Stimulated activated naive CD8-positive, alpha-beta T cell treated with anti-CD3 and anti-CD28 coated beads, Interleukin-15, Interleukin-2, amounts not matched to agents 100 ng/mL and 50 ng/mL, for 24 hours (primary cell): ENCODE data around the gene PDE6D.
A peak's percentile ranks its signal among the peaks of the same experiment; 100 is the strongest.

Source experiments
- H3K27ac Mint-ChIP-seq: one replicate; pipeline ENCODE4 v1.8.0; 2021; ENCODE audit warnings: mild to moderate bottlenecking, mixed read lengths
- H3K27me3 Mint-ChIP-seq: one replicate; pipeline ENCODE4 v1.8.0; 2021; ENCODE audit warnings: mixed read lengths
- H3K36me3 Mint-ChIP-seq: one replicate; pipeline ENCODE4 v1.8.0; 2021; ENCODE audit warnings: low read depth, mixed read lengths
- H3K4me1 Mint-ChIP-seq: one replicate; pipeline ENCODE4 v1.8.0; 2021; ENCODE audit warnings: low read depth, mixed read lengths
- H3K4me3 Mint-ChIP-seq: one replicate; pipeline ENCODE4 v1.8.0; 2021; ENCODE audit warnings: mild to moderate bottlenecking, mixed read lengths
- H3K9me3 Mint-ChIP-seq: one replicate; pipeline ENCODE4 v1.8.0; 2021; ENCODE audit warnings: mixed read lengths

PDE6D gene

DNA sequence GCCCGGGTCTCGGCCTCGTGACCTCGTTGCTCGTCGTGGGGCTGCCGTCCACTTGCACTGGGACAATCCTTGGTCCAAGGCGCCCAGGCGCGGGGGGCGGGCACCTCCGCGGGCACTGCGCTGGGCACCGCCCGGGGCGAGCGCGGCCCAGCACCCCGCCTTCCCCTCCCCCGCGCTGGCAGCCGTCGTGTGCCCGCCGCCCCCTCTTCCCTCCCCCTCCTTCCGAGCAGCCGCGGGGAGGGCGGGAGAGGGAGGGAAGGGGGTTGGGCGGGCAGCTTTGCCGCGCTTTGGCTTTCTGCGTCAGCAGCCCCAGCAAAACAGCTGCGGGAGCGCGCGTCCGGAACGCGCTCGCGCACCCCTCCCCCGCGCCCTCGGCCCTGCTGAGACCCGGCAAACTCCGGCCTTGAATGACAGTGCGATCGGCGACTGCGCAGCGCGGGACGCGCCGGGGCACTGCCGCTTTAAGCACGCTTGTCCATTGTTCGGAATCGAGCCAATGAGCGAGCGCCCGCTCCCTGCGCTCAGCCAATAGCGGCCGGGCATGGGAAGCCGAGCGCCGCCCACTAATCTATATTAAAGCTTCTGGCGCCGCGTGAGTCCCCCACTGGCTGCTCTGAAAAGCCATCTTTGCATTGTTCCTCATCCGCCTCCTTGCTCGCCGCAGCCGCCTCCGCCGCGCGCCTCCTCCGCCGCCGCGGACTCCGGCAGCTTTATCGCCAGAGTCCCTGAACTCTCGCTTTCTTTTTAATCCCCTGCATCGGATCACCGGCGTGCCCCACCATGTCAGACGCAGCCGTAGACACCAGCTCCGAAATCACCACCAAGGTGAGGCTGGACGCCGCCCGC is 72.9 kb downstream of the PDE6D start, which contains the start of gene PTMA:
TSS of gene PTMA (plus strand) at position 599 of the 846 bp plus-strand sequence. CDS start at position 781, 182 bp downstream.
- H3K4me1 Mint-ChIP-seq: peaks cover 45% of the 10 kb centered on the region
- H3K36me3 Mint-ChIP-seq: peaks cover 37% of the 10 kb centered on the region
- H3K27ac Mint-ChIP-seq: peak within 1 kb of the TSS; percentile 100
- peak within 1 kb of the TSS; percentile 97 for H3K4me3 Mint-ChIP-seq
- no peaks in the 10 kb centered on the region for H3K27me3 Mint-ChIP-seq
- no peaks in the 10 kb centered on the region for H3K9me3 Mint-ChIP-seq

GRCh38 chr2:231707625-231707926 is 73.5 kb downstream of the PDE6D start:
- peak overlapping the region; percentile 97 for H3K4me3 Mint-ChIP-seq
- peak overlapping the region; percentile 100 for H3K27ac Mint-ChIP-seq
- H3K36me3 Mint-ChIP-seq: peaks cover 34% of the 10 kb centered on the region
- H3K4me1 Mint-ChIP-seq: peaks cover 43% of the 10 kb centered on the region
- no peaks in the 10 kb centered on the region for H3K27me3 Mint-ChIP-seq
- no peaks in the 10 kb centered on the region for H3K9me3 Mint-ChIP-seq

GRCh38 chr2:231706731-231707624 is 74.1 kb downstream of the PDE6D start:
- Mint-ChIP-seq H3K27me3 (no peaks in the 10 kb centered on the region), H3K4me3 (peak overlapping the region; percentile 97), H3K9me3 (no peaks in the 10 kb centered on the region), H3K36me3 (peaks cover 28% of the 10 kb centered on the region), H3K4me1 (peaks cover 37% of the 10 kb centered on the region), H3K27ac (peak overlapping the region; percentile 100)

DNA sequence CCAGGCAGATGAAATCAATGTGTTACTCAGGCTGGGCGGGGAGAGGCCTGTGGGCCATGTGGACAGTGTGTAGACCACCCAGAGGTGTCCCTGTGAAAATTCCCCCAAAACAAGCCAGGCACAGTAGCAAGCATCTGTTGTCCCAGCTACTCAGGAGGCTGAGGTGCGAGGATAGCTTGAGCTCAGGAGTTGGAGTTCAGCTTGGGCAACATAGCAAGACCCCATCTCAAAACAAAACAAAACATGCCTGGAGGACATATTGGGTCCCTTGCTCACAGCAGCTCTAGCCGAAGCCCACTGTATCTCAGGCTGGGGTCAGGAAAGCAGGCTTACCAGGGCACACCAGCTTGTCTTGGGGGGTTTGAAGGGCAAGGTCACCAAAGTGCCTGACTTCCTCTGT is 77.1 kb downstream of the PDE6D start:
- Mint-ChIP-seq H3K27me3 (no peaks in the 10 kb centered on the region), H3K4me1 (peaks cover 27% of the 10 kb centered on the region), H3K27ac (no peak overlapping the region), H3K36me3 (peaks cover 8% of the 10 kb centered on the region), H3K4me3 (no peak overlapping the region), H3K9me3 (no peaks in the 10 kb centered on the region)

GRCh38 chr2:231701456-231702373 is 79.4 kb downstream of the PDE6D start:
- Mint-ChIP-seq H3K4me3 (no peak overlapping the region), H3K9me3 (no peaks in the 10 kb centered on the region), H3K36me3 (no peaks in the 10 kb centered on the region), H3K4me1 (peaks cover 16% of the 10 kb centered on the region), H3K27ac (no peak overlapping the region), H3K27me3 (no peaks in the 10 kb centered on the region)

DNA sequence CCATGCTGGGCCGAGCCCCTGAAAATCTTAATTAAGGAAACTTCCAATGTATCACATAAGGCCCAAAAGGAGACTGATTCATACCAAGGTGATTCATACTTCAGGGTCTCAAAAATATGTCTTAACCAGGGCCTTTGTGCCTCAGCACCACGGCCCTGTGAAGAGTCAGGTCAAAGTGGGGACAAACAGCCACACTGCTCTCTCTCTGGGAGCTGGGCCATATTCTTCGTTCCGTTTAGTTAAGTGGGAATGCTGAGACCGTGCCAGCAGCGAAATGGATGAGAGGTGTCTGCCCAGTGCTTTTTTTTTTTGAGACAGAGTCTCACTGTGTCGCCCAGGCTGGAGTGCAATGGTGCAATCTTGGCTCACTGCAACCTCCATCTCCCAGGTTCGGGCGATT is 82.1 kb downstream of the PDE6D start:
- Mint-ChIP-seq H3K4me1 (no peaks in the 10 kb centered on the region), H3K27ac (no peak overlapping the region), H3K36me3 (no peaks in the 10 kb centered on the region), H3K27me3 (no peaks in the 10 kb centered on the region), H3K4me3 (no peak overlapping the region), H3K9me3 (no peaks in the 10 kb centered on the region)

DNA sequence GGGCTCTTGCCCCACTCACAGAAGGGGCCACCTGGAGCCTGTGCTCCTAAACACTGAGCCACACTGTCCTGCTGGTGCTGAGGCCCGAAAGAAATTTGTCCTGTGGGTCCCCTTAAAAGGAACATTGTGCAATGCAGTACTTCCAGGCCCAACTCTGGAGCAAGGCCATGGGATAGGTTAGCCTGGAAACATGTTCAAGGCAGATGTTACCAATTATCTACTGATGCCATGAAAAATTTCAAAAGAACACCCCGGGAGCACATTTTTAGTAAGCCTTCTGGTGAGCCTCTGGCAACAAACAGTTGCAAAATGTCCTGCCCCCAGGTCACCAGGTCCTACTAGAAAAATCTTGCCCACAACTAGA is 85.1 kb downstream of the PDE6D start:
- Mint-ChIP-seq H3K9me3 (no peaks in the 10 kb centered on the region), H3K27me3 (no peaks in the 10 kb centered on the region), H3K27ac (no peak overlapping the region), H3K36me3 (no peaks in the 10 kb centered on the region), H3K4me1 (no peaks in the 10 kb centered on the region), H3K4me3 (no peak overlapping the region)

DNA sequence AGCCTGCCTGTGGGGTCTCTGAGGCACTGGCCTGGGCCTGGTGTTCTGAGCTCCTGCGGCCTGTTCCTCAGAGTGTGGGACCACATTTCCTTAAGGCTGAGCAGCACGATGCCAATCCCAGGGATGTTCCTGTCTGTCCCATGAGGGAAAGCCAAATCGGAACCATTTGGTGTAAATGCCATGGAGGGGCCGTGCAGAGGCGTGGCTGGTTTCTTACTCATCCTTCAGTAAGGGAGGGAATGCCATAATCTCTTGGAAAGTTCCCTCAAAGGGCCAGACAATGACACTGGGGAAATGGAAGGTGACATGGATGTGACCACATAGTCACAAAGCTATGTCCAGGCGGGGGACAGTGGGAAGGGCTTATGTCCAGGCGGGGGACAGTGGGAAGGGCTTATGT is 87.1 kb downstream of the PDE6D start:
- H3K27me3 Mint-ChIP-seq: no peaks in the 10 kb centered on the region
- H3K27ac Mint-ChIP-seq: no peak overlapping the region
- no peaks in the 10 kb centered on the region for H3K9me3 Mint-ChIP-seq
- H3K4me1 Mint-ChIP-seq: no peaks in the 10 kb centered on the region
- no peak overlapping the region for H3K4me3 Mint-ChIP-seq
- H3K36me3 Mint-ChIP-seq: no peaks in the 10 kb centered on the region

DNA sequence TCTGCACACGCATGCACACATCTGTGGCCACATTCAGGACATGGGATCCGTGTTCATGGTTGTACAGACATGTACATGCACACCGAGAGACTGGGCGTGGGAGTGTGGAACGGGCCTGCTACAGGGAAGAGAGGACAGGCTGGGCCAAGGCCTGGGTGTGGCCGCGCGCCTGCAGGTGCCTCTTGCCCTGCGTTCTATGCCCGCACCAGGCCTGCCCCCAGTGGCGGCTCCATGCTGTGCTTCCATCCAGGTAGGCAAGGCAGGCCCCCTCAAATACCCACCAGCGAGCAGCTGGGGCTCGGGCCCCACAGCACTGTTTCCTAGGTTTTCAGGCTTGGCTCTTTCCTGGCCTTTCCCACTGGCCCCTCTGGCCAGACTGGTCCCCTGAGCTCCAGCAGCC is 88.2 kb downstream of the PDE6D start:
- Mint-ChIP-seq H3K4me1 (no peaks in the 10 kb centered on the region), H3K36me3 (no peaks in the 10 kb centered on the region), H3K27me3 (no peaks in the 10 kb centered on the region), H3K9me3 (no peaks in the 10 kb centered on the region), H3K4me3 (no peak overlapping the region), H3K27ac (no peak overlapping the region)

- Mint-ChIP-seq H3K4me1 (peaks cover 7% of the 10 kb centered on the region), H3K27ac (no peak overlapping the region), H3K4me3 (no peak overlapping the region), H3K9me3 (no peaks in the 10 kb centered on the region), H3K27me3 (no peaks in the 10 kb centered on the region), H3K36me3 (no peaks in the 10 kb centered on the region)
Observed at GRCh38 chr2:231691251-231691772, 89.8 kb downstream of the PDE6D start.

DNA sequence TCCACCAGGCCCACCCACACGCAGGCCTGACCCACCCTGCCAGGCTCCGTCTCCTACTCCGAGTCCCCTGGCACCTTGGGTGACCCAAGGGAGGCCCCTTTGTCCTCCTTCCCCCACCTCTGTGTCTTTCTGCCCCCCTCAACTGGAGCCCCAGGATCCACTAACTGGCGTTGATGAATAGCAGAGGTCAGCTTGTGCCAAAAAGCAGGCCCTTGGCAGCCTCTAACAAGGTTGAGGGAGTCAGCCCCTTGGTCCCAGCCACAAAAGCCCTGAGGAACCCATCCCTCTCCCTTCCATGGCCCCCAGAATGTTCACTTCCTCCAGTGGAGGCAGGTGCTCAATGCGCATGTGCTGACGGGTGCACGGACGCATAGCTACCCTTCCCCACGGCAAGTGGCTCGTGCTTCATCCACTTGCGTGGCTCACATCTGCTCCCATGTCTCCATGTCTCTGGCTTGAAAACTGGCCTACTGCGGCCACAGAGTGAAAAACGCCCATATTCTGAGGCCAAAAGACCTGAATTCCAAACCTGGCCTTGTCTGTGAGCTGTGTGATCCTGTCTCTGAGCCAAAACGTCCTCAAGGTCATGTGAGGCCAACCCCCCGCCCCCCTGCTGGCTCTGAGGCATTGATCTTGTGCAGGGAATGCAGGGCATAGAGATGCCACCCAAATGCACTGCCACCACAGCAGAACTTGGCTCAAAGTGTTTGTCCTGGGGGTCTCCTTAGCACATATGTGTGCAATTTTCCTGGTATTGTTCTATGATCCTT is 91.8 kb downstream of the PDE6D start:
- H3K36me3 Mint-ChIP-seq: no peaks in the 10 kb centered on the region
- no peak overlapping the region for H3K27ac Mint-ChIP-seq
- H3K9me3 Mint-ChIP-seq: no peaks in the 10 kb centered on the region
- peaks cover 7% of the 10 kb centered on the region for H3K4me1 Mint-ChIP-seq
- no peaks in the 10 kb centered on the region for H3K27me3 Mint-ChIP-seq
- H3K4me3 Mint-ChIP-seq: no peak overlapping the region

GRCh38 chr2:231688719-231689118 is 92.4 kb downstream of the PDE6D start:
- Mint-ChIP-seq H3K4me3 (no peak overlapping the region), H3K9me3 (no peaks in the 10 kb centered on the region), H3K27ac (no peak overlapping the region), H3K36me3 (no peaks in the 10 kb centered on the region), H3K4me1 (peaks cover 9% of the 10 kb centered on the region), H3K27me3 (no peaks in the 10 kb centered on the region)

DNA sequence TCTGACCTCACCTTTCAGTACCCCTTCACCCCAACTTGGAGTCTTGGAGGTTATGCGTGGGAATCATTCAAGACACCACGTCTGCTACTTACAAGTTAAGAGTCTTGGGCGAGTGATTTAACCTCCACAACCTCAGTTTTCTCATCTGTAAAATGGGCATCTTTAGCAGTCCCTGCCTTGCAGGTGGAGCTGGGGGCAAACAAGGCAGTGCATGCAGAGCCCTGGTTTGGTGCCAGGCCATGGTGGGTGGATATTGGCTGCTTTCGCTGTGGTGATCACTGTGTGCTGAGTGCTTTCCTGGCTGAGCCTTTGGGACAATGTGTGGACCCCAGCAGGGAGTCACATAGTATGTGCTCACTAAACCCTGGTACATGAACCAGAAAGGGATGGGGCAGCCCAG is 93.1 kb downstream of the PDE6D start:
- Mint-ChIP-seq H3K4me1 (peaks cover 10% of the 10 kb centered on the region), H3K27ac (no peak overlapping the region), H3K36me3 (no peaks in the 10 kb centered on the region), H3K9me3 (no peaks in the 10 kb centered on the region), H3K4me3 (no peak overlapping the region), H3K27me3 (no peaks in the 10 kb centered on the region)
